H1 (cell line): ENCODE data around the gene SLC25A12. TPM values are rescaled to one million over a fixed set of nuclear protein-coding genes. Genes with fewer than 3 reads are reported as not detected.

Source experiments
- CTCF ChIA-PET: fragments of 300-600 bp; sonication (Branson Sonifier 250); formaldehyde crosslinking; loops from one replicate; lab custom pipeline; 2021; ENCODE audit not compliant: partially characterized antibody; lab: Charles Lee
- POLR2A ChIA-PET: fragments of 300-600 bp; sonication (Branson Sonifier 250); formaldehyde crosslinking; loops from one replicate; lab custom pipeline; 2021; ENCODE audit warnings: inconsistent platforms; ENCODE audit not compliant: partially characterized antibody; lab: Charles Lee
- DNase-seq, 2 experiments: peaks; one replicate each; pipeline versions ENCODE4 v3.0.0 to v3.0.0-alpha.2; 2010 to 2022; ENCODE audit warnings: low spot score in 2 of 2, low read depth in 1 of 2, mixed read lengths in 1 of 2
- FAIRE-seq: peaks from 2 replicates; lab custom pipeline; 2011; peaks lifted over from hg19 to GRCh38; lab: Jason Lieb, UNC
- H2AFZ ChIP-seq: 2 replicates; pipeline ENCODE4 v1.8.1; 2012; ENCODE audit warnings: low read length, inconsistent platforms
- H2AK5ac ChIP-seq: 2 replicates; pipeline ENCODE4 v1.6.1; 2013; ENCODE audit warnings: low read depth, low read length
- H2BK120ac ChIP-seq: replicated peaks from 2 replicates; pipeline ENCODE3; 2013; ENCODE audit warnings: low read depth, low read length, inconsistent platforms
- H2BK12ac ChIP-seq: 2 replicates; pipeline ENCODE4 v1.6.1; 2013; ENCODE audit warnings: low read depth, low read length
- H2BK15ac ChIP-seq: 2 replicates; pipeline ENCODE4 v1.6.1; 2013; ENCODE audit warnings: low read length
- H2BK20ac ChIP-seq: 2 replicates; pipeline ENCODE4 v1.6.1; 2013; ENCODE audit warnings: low read length
- H2BK5ac ChIP-seq: 2 replicates; pipeline ENCODE4 v1.6.1; 2013; ENCODE audit warnings: low read depth, low read length
- H3K14ac ChIP-seq: 2 replicates; pipeline ENCODE4 v1.6.1; 2013; ENCODE audit warnings: inconsistent platforms; ENCODE audit not compliant: insufficient read length
- H3K18ac ChIP-seq: 2 replicates; pipeline ENCODE4 v1.6.1; 2013; ENCODE audit warnings: low read length; ENCODE audit errors: extremely low read depth
- H3K23ac ChIP-seq: 2 replicates; pipeline ENCODE4 v1.6.1; 2013; ENCODE audit warnings: inconsistent platforms; ENCODE audit not compliant: insufficient read length
- H3K23me2 ChIP-seq: 2 replicates; pipeline ENCODE4 v1.6.1; 2013; ENCODE audit warnings: low read depth, low read length
- H3K27ac ChIP-seq: 2 replicates; pipeline ENCODE4 v1.6.1; 2011; ENCODE audit warnings: low read depth, low read length, inconsistent platforms
- H3K27me3 ChIP-seq, 4 experiments: replicated peaks in 1 of 4; 1 replicate in 1 of 4; 2 replicates in 3 of 4; pipeline versions ENCODE4 v1.6.1 to v1.8.1; 2011 to 2013; ENCODE audit warnings: low read length in 3 of 4, mild to moderate bottlenecking in 3 of 4, inconsistent platforms in 2 of 4, mixed read lengths in 2 of 4, moderate library complexity in 1 of 4; ENCODE audit not compliant: control insufficient read depth in 3 of 4, insufficient read depth in 3 of 4; ENCODE audit errors: extremely low read depth in 1 of 4
- H3K36me3 ChIP-seq, 4 experiments: 2 replicates each; pipeline versions ENCODE4 v1.6.1 to v1.8.1; 2011 to 2013; ENCODE audit warnings: mild to moderate bottlenecking in 4 of 4, low read length in 3 of 4, moderate library complexity in 2 of 4, control low read depth in 1 of 4, inconsistent platforms in 1 of 4; ENCODE audit not compliant: insufficient read depth in 4 of 4, control insufficient read depth in 2 of 4
- H3K4ac ChIP-seq: replicated peaks from 2 replicates; pipeline ENCODE3; 2013; ENCODE audit warnings: low read length, low read depth, mixed read lengths, inconsistent platforms; ENCODE audit not compliant: insufficient read length
- H3K4me1 ChIP-seq, 4 experiments: replicated peaks in 1 of 4; 1 replicate in 1 of 4; 2 replicates in 3 of 4; pipeline versions ENCODE4 v1.6.1 to v1.8.1; 2011 to 2013; ENCODE audit warnings: low read length in 3 of 4, inconsistent platforms in 2 of 4, mixed read lengths in 1 of 4; ENCODE audit not compliant: insufficient read depth in 4 of 4, control insufficient read depth in 3 of 4
- H3K4me2 ChIP-seq, 2 experiments: 2 replicates each; pipeline versions ENCODE4 v1.6.1 to v1.8.1; 2011 to 2013; ENCODE audit warnings: low read depth in 2 of 2, low read length in 2 of 2, control low read depth in 1 of 2, inconsistent platforms in 1 of 2, mild to moderate bottlenecking in 1 of 2; ENCODE audit not compliant: insufficient read depth in 1 of 2
- H3K4me3 ChIP-seq, 4 experiments: fragments of 200-600, 300-600 bp in 1 of 4; sonication (generic), shearing (Covaris generic), sonication (Bioruptor Twin) in 1 of 4; 2 replicates each; pipeline versions ENCODE4 v1.5.1 to v1.8.1; 2011 to 2016; ENCODE audit warnings: low read length in 4 of 4, low read depth in 3 of 4, control low read depth in 2 of 4, inconsistent platforms in 2 of 4, mild to moderate bottlenecking in 2 of 4, mixed read lengths in 1 of 4, moderate library complexity in 1 of 4; ENCODE audit not compliant: insufficient read depth in 2 of 4; ENCODE audit errors: extremely low read depth in 1 of 4
- H3K56ac ChIP-seq: replicated peaks from 2 replicates; pipeline ENCODE3; 2013; ENCODE audit warnings: low read depth, mild to moderate bottlenecking, mixed read lengths, low read length, inconsistent platforms; ENCODE audit not compliant: insufficient read length
- H3K79me1 ChIP-seq: 2 replicates; pipeline ENCODE4 v1.6.1; 2013; ENCODE audit warnings: low read depth, low read length, control low read depth
- H3K79me2 ChIP-seq, 2 experiments: 2 replicates each; pipeline versions ENCODE4 v1.6.1 to v1.8.1; 2012 to 2013; ENCODE audit warnings: low read length in 2 of 2, mild to moderate bottlenecking in 2 of 2, inconsistent platforms in 1 of 2; ENCODE audit not compliant: insufficient read depth in 2 of 2, control insufficient read depth in 1 of 2
- H3K9ac ChIP-seq, 4 experiments: replicated peaks in 1 of 4; 1 replicate in 1 of 4; 2 replicates in 3 of 4; pipeline versions ENCODE4 v1.6.1 to v1.8.1; 2011 to 2013; ENCODE audit warnings: low read depth in 3 of 4, low read length in 3 of 4, control low read depth in 2 of 4, mild to moderate bottlenecking in 2 of 4, moderate library complexity in 2 of 4, inconsistent platforms in 1 of 4; ENCODE audit errors: extremely low read depth in 1 of 4
- H3K9me3 ChIP-seq, 2 experiments: 2 replicates each; pipeline versions ENCODE4 v1.6.1 to v1.8.1; 2012 to 2013; ENCODE audit warnings: mild to moderate bottlenecking in 2 of 2, moderate library complexity in 2 of 2, control low read depth in 1 of 2, inconsistent platforms in 1 of 2, low read depth in 1 of 2, low read length in 1 of 2, mixed read lengths in 1 of 2; ENCODE audit not compliant: insufficient read depth in 2 of 2
- H4K20me1 ChIP-seq, 2 experiments: replicated peaks in 1 of 2; 2 replicates each; pipeline versions ENCODE3 to v1.8.1; 2011 to 2013; ENCODE audit warnings: inconsistent platforms in 2 of 2, low read length in 2 of 2, mild to moderate bottlenecking in 1 of 2; ENCODE audit not compliant: insufficient read depth in 2 of 2, control insufficient read depth in 1 of 2
- H4K5ac ChIP-seq: 2 replicates; pipeline ENCODE4 v1.6.1; 2013; ENCODE audit warnings: low read length, low read depth, mixed read lengths, inconsistent platforms; ENCODE audit not compliant: insufficient read length
- H4K8ac ChIP-seq: 2 replicates; pipeline ENCODE4 v1.8.0; 2013; ENCODE audit warnings: mild to moderate bottlenecking, moderate library complexity, low read length, inconsistent platforms; ENCODE audit not compliant: insufficient read depth; ENCODE audit errors: extremely low read depth
- H4K91ac ChIP-seq: replicated peaks from 2 replicates; pipeline ENCODE3; 2013; ENCODE audit warnings: low read length, mixed read lengths, inconsistent platforms; ENCODE audit not compliant: insufficient read length
- BCL11A ChIP-seq, 2 experiments: IDR thresholded peaks; one replicate each; pipeline ENCODE4 v1.6.1; 2011; ENCODE audit warnings: low read depth in 2 of 2, low read length in 2 of 2, mild to moderate bottlenecking in 2 of 2
- CTBP2 ChIP-seq: IDR thresholded peaks from 2 replicates; pipeline ENCODE4 v1.7.0; 2011; ENCODE audit warnings: borderline replicate concordance, mild to moderate bottlenecking, moderate library complexity, mixed read lengths, low read length; ENCODE audit not compliant: insufficient read depth, insufficient read length
- GABPA ChIP-seq: IDR thresholded peaks from 2 replicates; pipeline ENCODE4 v1.6.1; 2011; ENCODE audit warnings: mild to moderate bottlenecking, low read length, moderate library complexity, borderline replicate concordance; ENCODE audit not compliant: insufficient read depth
- GTF2F1 ChIP-seq: IDR thresholded peaks from 2 replicates; pipeline ENCODE4 v1.6.1; 2012; ENCODE audit warnings: low read depth, low read length, improper control_type of control experiment, borderline replicate concordance
- HDAC6 ChIP-seq: IDR thresholded peaks from one replicate; pipeline ENCODE4 v1.7.1; 2012; ENCODE audit warnings: low read depth, mild to moderate bottlenecking, inconsistent platforms, low read length, moderate library complexity
- JUN ChIP-seq: IDR thresholded peaks from 2 replicates; pipeline ENCODE4 v1.6.1; 2011; ENCODE audit warnings: low read depth, mild to moderate bottlenecking, improper control_type of control experiment, low read length
- JUND ChIP-seq: IDR thresholded peaks from 2 replicates; pipeline ENCODE4 v1.6.1; 2011; ENCODE audit warnings: mild to moderate bottlenecking, improper control_type of control experiment, low read length
- KDM1A ChIP-seq: fragments of 200-600, 300-600 bp; sonication (generic); IDR thresholded peaks from 2 replicates; pipeline ENCODE4 v1.7.1; 2016; ENCODE audit warnings: mild to moderate bottlenecking, low read length, borderline replicate concordance
- KDM5A ChIP-seq: fragments of 200-600 bp; IDR thresholded peaks from 2 replicates; pipeline ENCODE4 v1.7.1; 2012; ENCODE audit warnings: mild to moderate bottlenecking, low read length, inconsistent platforms, mixed read lengths
- NRF1 ChIP-seq: IDR thresholded peaks from 2 replicates; pipeline ENCODE4 v1.6.1; 2011; ENCODE audit warnings: mild to moderate bottlenecking, low read depth, low read length, improper control_type of control experiment
- PHF8 ChIP-seq: fragments of 200-600 bp; sonication (generic); conservative IDR thresholded peaks from 2 replicates; pipeline ENCODE4 v1.7.1; 2012; ENCODE audit warnings: low read depth, mild to moderate bottlenecking, inconsistent platforms, low read length, moderate library complexity
- POLR2A ChIP-seq, 2 experiments: IDR thresholded peaks; 1 replicate in 1 of 2; 2 replicates in 1 of 2; pipeline ENCODE4 v1.6.1; 2011; ENCODE audit warnings: low read depth in 2 of 2, low read length in 2 of 2, mild to moderate bottlenecking in 2 of 2; ENCODE audit errors: control extremely low read depth in 1 of 2
- RFX5 ChIP-seq: IDR thresholded peaks from 2 replicates; pipeline ENCODE4 v1.6.1; 2011; ENCODE audit warnings: low read depth, low read length, improper control_type of control experiment, borderline replicate concordance
- SIRT6 ChIP-seq: IDR thresholded peaks from one replicate; pipeline ENCODE4 v1.7.1; 2012; ENCODE audit warnings: low read length, inconsistent platforms
- SUZ12 ChIP-seq: fragments of 200-600 bp; sonication (generic); IDR thresholded peaks from 2 replicates; pipeline ENCODE4 v1.6.1; 2012; ENCODE audit warnings: mild to moderate bottlenecking, inconsistent platforms, low read length, moderate library complexity, mixed read lengths
- TAF1 ChIP-seq: IDR thresholded peaks from 2 replicates; pipeline ENCODE4 v1.6.1; 2011; ENCODE audit warnings: mild to moderate bottlenecking, low read depth, low read length
- TEAD4 ChIP-seq: IDR thresholded peaks from 2 replicates; pipeline ENCODE4 v1.6.1; 2012; ENCODE audit warnings: low read depth, low read length, inconsistent platforms, mixed read lengths
- polyA plus RNA-seq, 7 experiments: library from polyadenylated mRNA; depleted of rRNA in 3 of 7; stranded (reverse) in 5 of 7; unstranded in 2 of 7; fragments of >200 nt in 5 of 7; fragments of 200-250 nt in 2 of 7; gene quantifications; 1 replicate in 5 of 7; 2 replicates in 1 of 7; 4 replicates in 1 of 7; pipeline versions ENCODE4 v1.2.1 to v1.2.3, GENCODE V29; 2011 to 2013; ENCODE audit warnings: missing spikeins in 2 of 7, mixed read lengths in 2 of 7
- total RNA-seq: library from RNA; stranded (reverse); fragmentation: NEBNext Ultra II Directional; extraction: Animal tissue kit (Norgen Biotek cat#: 25700); gene quantifications from 2 replicates; pipeline ENCODE4 v1.2.1, GENCODE V29; 2021

SLC25A12 gene
- total and polyA plus RNA-seq, 2 of the 8 experiments (the other 6 are each of a cell fraction or from before 2014, with no cell fraction given), result 7.7 to 10.2 TPM

GRCh38 chr2:171832489-171832888 lies 61.6 kb downstream of the SLC25A12 start:
- Histone ChIP-seq H4K5ac (no peak overlapping the region), H3K27me3 (no peaks in the 10 kb centered on the region), H3K36me3 (peaks cover 8 to 76% (median 36%) of the 10 kb centered on the region in 4 experiments), H3K4me3 (no peak overlapping the region), H3K18ac (no peak overlapping the region), H4K8ac (no peak overlapping the region), H2BK5ac (no peak overlapping the region), H2AFZ (no peak overlapping the region), H3K56ac (no peak overlapping the region), H3K9ac (no peak overlapping the region), H3K23ac (no peak overlapping the region), H3K79me2 (no peaks in the 10 kb centered on the region), H2BK20ac (no peak overlapping the region), H2AK5ac (no peak overlapping the region), H3K23me2 (peaks cover 2% of the 10 kb centered on the region; the same call in 1 of the 2 replicates), H3K4me1 (no peaks in the 10 kb centered on the region), H3K9me3 (peaks cover 35 to 40% of the 10 kb centered on the region in 2 experiments), H4K20me1 (no peaks in the 10 kb centered on the region), H3K4ac (no peak overlapping the region), H3K79me1 (no peaks in the 10 kb centered on the region), H3K4me2 (no peak overlapping the region), H2BK12ac (no peak overlapping the region), H2BK15ac (no peak overlapping the region), H2BK120ac (no peak overlapping the region), H4K91ac (no peak overlapping the region), H3K27ac (no peak overlapping the region), H3K14ac (no peak overlapping the region)
- ChIA-PET CTCF (interaction anchor here (1.0 kb wide), 1 partner anchor 19 kb away, joined by 3 read pairs; no protein-coding TSS in a partner anchor), POLR2A (interaction anchor here (1.7 kb wide), 1 partner anchor 11 kb away, joined by 6 read pairs; no protein-coding TSS in a partner anchor)
- FAIRE-seq (no peak), DNase-seq (no peak)
- TF ChIP-seq GABPA (no peak), PHF8 (no peak), SUZ12 (no peak), KDM5A (no peak), TEAD4 (no peak), SIRT6 (no peak), POLR2A (IDR thresholded peaks at IDR 0.05; ENCODE audit: control extremely low read depth in 1 of 2, low read depth in 2 of 2, low read length in 2 of 2) (no peak), GTF2F1 (no peak), KDM1A (no peak), JUND (no peak), CTBP2 (no peak), BCL11A (IDR thresholded peaks at IDR 0.05; ENCODE audit: low read depth in 2 of 2, low read length in 2 of 2) (no peak), HDAC6 (no peak), NRF1 (no peak), RFX5 (no peak), JUN (no peak), TAF1 (no peak)
